NCI-H510A (cell line): ENCODE results near the gene GLRA1.

Experiments used
- DNase-seq: peaks from one replicate; lab custom pipeline; 2025; lab: John Stamatoyannopoulos, UW

Gene GLRA1

GRCh38 chr5:151772846-151773561 lies 151.6 kb downstream of the GLRA1 start:
- DNase-seq = no peak
